ENCODE measurements around the gene SLC1A4. TPM values are rescaled to one million over a fixed set of nuclear protein-coding genes. Genes with fewer than 3 reads are reported as not detected.
A peak's percentile ranks its signal among the peaks of the same experiment; 100 is the strongest.
"Not testable (repeated sequence)": the region's sequence is repeated elsewhere in the genome, so short reads cannot be mapped to it uniquely, and the experiment has no call there.

The SLC1A4 gene
- 17.3 TPM for total RNA-seq

DNA sequence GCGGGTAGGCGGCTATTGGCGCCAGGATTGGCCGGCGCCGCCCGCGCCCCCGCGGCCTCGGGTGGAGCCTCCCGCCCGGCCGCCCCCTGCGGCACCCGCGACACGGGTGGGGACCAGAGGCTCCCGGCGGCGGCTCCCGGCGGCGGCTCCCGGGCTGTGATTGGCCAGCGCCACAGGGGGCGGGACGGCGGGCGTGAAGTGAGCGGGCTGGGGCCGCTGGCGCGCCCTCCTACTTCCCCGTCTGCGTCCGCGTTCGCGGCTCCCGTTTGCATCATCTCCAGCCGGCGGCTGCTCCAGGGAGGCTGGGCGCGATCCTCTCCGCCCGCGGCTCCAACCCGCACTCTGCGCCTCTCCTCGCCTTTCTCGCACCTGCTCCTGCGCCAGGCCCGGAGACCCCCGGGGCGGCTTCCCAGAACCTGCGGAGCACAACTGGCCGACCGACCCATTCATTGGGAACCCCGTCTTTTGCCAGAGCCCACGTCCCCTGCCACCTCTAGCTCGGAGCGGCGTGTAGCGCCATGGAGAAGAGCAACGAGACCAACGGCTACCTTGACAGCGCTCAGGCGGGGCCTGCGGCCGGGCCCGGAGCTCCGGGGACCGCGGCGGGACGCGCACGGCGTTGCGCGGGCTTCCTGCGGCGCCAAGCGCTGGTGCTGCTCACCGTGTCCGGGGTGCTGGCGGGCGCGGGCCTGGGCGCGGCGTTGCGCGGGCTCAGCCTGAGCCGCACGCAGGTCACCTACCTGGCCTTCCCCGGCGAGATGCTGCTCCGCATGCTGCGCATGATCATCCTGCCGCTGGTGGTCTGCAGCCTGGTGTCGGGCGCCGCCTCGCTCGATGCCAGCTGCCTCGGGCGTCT is at the start of gene SLC1A4:
TSS of gene SLC1A4 (plus strand) at position 274 of the 856 bp plus-strand sequence. CDS start at position 519, 245 bp downstream.
- peak; percentile 96 for DNase-seq

DNA sequence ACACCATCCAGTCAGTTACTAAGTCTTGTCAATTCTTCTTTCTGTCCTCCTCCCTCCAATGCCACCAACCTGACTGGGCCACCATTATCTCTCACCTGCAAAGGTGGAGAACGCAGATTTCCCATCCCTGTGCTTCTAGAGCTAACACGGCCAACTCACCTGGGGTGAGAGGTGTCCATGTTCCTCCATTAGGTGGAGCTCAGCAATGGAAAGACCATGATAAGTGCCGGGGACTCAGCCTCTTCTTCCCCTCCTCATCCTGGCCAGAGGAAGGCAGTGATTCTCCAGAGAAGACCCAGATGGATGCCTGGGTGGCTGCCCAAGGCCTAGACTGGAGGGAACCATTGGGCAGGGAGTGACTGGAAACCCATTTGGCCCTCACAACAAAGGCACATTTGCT is 48.1 kb upstream of the SLC1A4 start:
- DNase-seq = no peak

GRCh38 chr2:64941801-64942200 is 47.4 kb upstream of the SLC1A4 start:
- no peak for DNase-seq

DNA sequence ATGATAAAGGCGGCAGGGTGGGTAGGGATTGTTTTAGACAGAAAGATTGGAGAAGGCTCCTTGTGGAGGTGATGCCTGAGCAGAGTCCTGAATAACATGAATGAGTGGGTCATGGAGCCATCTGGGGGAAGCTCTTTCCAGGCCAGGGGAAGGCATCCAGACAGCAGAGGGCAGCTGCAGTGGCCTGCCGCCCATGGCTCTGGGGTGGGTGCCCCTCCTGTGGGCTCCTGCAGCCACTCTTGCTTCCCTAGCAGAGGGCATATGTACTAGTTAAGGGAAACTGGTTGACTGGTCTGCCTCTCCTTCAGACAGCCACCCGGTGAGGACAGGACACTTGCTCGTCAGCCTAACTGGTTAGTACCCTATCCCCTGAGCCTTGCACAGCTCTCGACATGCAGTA is 46.5 kb upstream of the SLC1A4 start:
- DNase-seq = no peak

DNA sequence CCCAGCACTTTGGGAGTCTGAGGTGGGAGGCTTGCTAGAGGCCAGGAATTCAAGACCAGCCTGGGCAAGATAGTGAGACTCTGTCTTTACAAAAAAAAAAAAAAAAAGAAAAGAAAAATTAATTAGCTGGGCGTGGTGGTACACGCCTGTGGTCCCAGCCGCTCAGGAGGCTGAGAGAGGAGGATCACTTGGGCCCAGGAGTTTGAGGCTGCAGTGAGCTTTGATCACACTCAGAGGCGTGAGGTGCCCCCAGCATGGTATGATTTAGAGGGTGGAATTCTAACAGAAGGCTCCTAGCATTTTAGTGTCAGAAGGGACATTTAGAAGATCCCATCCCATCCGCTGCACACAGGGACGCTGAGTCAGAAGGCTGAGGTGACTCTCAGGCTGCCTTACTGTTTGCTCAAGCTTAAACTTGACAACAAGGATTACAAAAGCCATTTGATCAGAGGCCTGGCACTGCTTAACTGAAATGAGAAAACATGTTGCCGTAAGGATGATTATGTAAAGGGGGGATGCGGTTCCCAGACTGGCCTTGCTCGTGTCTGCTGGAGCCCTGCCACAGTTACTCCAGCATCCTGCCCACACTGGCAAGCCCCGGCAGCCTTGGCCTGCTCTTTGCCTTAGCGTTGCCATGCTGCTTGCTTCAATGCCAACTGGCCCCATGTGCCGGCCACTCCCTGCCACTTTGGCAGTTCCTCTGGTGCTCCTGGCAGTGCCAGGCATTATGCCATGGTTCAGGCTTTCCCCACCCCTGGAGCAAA is 45.6 kb upstream of the SLC1A4 start:
- DNase-seq = peak; percentile 48

DNA sequence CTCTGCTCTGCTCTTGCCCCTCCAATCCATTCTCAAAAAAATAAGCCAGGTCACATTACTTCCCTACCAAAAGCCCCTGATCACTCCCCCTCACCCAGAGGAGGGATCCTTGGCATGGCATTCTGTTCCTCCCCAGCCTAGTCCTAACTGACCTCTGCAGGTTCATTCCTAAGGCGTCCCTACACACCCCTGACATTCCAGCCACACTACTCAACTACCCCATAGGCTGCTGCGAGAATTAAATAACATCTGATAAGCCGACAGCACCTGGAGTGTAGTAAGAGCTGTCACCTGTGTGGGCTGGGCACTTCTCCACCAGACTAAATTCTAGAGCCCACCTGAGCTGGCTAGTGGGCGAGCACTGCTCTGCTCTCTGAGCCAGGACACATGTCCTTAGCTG is 44.7 kb upstream of the SLC1A4 start:
- no peak for DNase-seq

DNA sequence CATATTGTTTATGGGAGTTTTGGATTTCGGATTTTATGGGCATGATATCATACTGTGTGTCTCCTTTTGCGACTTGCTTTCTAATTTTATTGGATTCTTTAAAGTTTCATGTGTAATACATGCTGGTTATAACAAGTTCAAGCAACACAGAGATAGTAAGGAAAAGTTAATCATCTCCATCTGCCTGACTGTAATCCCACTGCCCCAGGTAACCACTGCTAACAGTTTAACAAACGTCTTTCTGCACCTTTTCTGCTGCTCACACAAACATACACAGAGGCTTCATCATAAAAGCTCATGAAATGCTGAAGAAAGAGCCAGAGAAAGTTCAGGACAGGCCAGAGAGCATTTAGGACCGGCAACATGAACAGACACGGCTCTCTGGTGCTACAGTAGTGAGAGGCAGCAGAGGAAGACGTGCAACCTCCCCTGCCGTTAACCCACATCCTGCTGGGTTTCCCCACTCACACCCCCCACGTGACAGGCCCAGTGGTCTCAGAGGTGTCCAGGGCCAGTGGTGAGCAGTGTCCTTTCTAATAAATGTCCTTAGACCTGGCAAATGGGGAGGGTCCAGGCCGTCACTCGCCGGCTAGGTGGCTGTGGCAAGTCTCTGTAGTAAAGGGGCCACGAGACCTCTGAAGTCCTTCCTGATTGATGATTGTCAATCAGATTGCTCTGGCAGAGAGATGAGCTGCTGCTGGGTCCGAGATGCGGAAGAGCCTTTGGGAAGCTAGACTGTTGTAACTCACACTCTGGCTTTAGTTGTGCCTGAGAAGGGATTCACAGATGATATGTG is 43.0 kb upstream of the SLC1A4 start:
- no peak for DNase-seq

- peak; percentile 37 for DNase-seq
Measured at GRCh38 chr2:64946769-64947247, 42.4 kb upstream of the SLC1A4 start.

DNA sequence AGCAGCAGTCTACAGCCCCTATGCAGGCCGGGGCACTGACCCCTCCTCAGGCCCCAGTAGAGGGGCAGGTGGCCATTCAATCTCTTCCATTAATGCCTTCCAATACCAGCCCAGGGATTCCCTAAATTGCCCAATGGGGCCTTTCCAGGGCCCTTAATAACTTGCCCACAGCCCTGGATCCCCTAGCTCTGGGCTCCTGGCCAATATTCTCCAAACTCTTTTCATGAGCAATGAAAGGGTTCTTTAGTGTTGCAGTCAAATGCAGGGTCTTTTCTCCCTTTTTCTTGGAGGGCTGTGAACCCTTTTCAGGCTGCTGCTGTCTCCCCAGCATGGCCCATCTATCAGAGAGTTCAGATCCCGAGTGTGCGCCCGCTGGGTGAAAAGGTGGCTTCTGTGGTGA is 41.3 kb upstream of the SLC1A4 start:
- DNase-seq = peak; percentile 45

- DNase-seq = no peak
Measured at GRCh38 chr2:64950226-64951160, 38.7 kb upstream of the SLC1A4 start.

GRCh38 chr2:64951306-64951953 is 37.8 kb upstream of the SLC1A4 start:
- peak; percentile 58 for DNase-seq

DNA sequence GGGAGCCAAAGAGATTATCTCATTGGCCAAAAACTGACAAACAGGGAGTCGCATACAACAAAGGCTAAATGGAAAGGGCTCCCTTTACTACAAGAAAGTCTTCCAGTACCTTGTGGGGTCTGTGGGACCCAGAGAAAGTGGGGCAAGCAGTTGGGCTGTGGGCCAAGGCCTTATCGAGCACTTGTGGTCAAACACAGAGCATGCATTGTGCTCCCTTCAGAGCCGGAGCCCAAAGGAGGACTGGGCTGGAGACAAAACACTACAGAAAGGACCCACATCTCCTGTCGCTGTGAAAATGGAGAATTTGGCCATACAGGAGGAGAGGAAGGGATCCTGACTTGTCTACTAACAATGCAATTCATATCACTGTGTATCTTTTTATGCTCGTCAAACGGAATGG is 37.1 kb upstream of the SLC1A4 start:
- no peak for DNase-seq

DNA sequence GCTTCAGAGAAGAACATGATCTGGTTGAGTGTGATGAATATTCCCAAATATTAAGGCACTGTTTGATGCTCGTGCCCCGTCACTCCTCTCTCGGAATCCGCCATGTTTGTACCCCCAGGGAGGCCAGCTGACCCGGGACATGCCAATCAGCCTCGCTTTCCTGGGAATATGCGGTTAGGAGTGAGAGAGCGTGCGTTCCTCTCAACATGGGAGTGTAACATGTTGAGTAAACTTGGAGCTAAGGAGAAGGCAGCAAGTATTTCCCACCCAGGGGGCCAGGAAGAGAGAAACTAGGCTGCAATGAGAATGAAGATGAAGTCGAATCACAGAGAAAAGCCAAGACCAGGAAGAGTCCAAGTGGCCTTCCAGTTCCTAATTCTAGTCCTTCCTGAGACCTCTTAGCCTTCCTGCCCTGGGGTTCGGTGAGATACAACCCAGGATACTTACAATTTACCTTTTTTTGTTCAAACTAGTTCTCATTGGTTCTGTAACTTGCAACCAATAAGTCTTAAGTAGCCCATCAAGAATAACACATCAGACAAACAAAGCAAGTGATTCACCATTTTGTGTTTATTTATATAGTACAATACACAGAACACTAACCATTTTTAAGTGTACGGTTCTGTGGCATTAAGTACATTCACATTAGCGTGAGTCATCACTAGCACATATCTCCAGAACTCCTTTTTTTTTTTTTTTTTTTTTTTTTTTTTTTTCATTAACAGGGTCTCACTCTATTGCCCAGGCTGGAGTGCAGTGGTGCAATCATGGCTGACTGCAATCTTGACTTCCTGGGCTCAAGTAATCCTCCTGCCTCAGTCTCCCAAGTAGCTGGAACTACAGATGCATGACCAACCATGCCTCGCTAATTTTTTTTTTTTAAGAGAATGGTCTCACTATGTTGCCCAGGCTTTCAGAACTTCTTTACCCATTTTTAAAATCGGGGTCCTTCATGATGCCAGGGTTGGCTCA is 36.4 kb upstream of the SLC1A4 start:
- DNase-seq = no peak

GRCh38 chr2:64955467-64955866 is 33.7 kb upstream of the SLC1A4 start:
- no peak for DNase-seq

GRCh38 chr2:64957109-64957903 is 31.9 kb upstream of the SLC1A4 start:
- DNase-seq = peak; percentile 67

DNA sequence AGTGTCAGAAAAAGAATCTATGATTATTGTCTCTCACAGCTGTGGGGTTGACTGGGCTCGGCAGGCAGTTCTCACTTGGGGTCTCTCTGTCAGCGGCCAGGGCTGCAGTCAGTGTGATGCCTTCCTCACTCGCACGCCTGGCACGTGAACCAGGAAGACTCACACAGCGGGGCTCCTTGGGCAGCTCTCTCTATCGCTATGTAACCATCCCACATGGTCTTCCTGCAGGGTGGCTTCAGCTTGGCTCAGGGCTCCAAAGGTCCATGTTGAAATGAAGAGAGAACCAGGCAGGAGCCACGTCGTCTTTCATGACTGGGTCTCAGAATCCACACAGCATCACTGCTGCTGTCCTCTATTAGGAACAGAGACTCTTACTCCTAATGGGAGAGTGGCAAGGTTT is 30.6 kb upstream of the SLC1A4 start:
- no peak for DNase-seq

DNA sequence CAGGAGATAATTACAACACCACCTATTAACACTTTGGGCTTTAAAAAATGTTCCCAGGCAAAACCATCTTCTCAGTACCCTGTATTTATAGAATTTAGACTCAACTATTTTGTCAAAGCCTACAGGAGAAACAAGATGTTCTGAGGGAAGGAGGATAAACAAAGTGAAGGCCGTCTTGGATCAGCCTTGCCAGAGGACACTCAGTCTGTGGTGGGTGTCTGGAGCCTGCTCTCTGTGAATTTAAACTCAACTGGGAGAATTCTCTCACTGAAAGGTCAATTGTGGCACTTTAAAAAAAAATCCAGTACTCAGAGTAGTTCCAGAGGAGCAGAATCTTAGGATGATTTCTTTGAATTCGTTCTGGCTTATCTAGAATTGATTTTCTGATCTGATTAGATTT is 28.4 kb upstream of the SLC1A4 start:
- no peak for DNase-seq

GRCh38 chr2:64963138-64963537 is 26.1 kb upstream of the SLC1A4 start:
- DNase-seq = not testable (repeated sequence)

DNA sequence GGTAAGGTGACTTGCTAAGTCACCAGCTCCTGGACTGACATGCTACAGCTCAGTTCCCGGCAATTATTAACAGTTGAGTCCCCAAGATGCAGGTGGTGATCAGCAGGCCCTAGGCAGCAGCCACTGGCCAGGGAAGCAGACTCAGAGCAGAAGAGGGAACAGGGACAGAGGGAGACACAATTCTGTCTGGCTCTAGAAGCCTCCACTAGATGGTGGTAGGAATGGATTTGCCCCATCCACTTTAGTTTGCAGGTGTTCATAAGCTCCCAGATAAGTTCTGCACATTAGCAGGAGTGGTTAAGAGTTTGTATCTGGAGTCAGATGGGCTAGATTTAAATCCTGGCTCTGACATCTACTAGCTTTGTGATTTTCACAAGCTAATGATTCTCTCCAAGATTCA is 25.5 kb upstream of the SLC1A4 start:
- DNase-seq = no peak

Measured in tongue (tissue), 2 donors.